ENCODE measurements around the gene MRPL36.
A peak's percentile ranks its signal among the peaks of the same experiment; 100 is the strongest.
"Not testable (repeated sequence)": the region's sequence is repeated elsewhere in the genome, so short reads cannot be mapped to it uniquely, and the experiment has no call there.

The MRPL36 gene

GRCh38 chr5:1815071-1815786 lies 15.6 kb upstream of the MRPL36 start:
- DNase-seq (ENCODE audit: low read depth), result no peak

GRCh38 chr5:1814183-1815020 lies 14.8 kb upstream of the MRPL36 start:
- no peak for DNase-seq (ENCODE audit: low read depth)

GRCh38 chr5:1810581-1811101 lies 11.0 kb upstream of the MRPL36 start:
- no peak for DNase-seq (ENCODE audit: low read depth)

- no peak for DNase-seq (ENCODE audit: low read depth)
Observed at GRCh38 chr5:1809416-1810035, 9.9 kb upstream of the MRPL36 start.

GRCh38 chr5:1808439-1808838 lies 8.8 kb upstream of the MRPL36 start:
- no peak for DNase-seq (ENCODE audit: low read depth)

GRCh38 chr5:1807451-1808185 lies 8.0 kb upstream of the MRPL36 start:
- DNase-seq (ENCODE audit: low read depth), result no peak

GRCh38 chr5:1806974-1807373 lies 7.3 kb upstream of the MRPL36 start:
- DNase-seq (ENCODE audit: low read depth), result no peak

- no peak for DNase-seq (ENCODE audit: low read depth)
Observed at GRCh38 chr5:1806199-1806598, 6.6 kb upstream of the MRPL36 start.

- DNase-seq (ENCODE audit: low read depth), result no peak
Observed at GRCh38 chr5:1805736-1806135, 6.1 kb upstream of the MRPL36 start.

GRCh38 chr5:1805326-1805725 lies 5.7 kb upstream of the MRPL36 start:
- DNase-seq (ENCODE audit: low read depth), result no peak

GRCh38 chr5:1804001-1804690 lies 4.5 kb upstream of the MRPL36 start:
- no peak for DNase-seq (ENCODE audit: low read depth)

- no peak for DNase-seq (ENCODE audit: low read depth)
Observed at GRCh38 chr5:1803192-1803591, 3.6 kb upstream of the MRPL36 start.

- DNase-seq (ENCODE audit: low read depth), result no peak
Observed at GRCh38 chr5:1801967-1802295, 2.3 kb upstream of the MRPL36 start.

GRCh38 chr5:1801222-1801966 lies 1.8 kb upstream of the MRPL36 start, which contains the start of gene NDUFS6:
TSS of gene NDUFS6 (plus strand) at chr5:1801407. CDS start at chr5:1801418, 11 bp downstream.
- peak; percentile 60 for DNase-seq (ENCODE audit: low read depth)

- no peak for DNase-seq (ENCODE audit: low read depth)
Observed at GRCh38 chr5:1800472-1801221, 1.0 kb upstream of the MRPL36 start.

- DNase-seq (ENCODE audit: low read depth), result no peak
Observed at GRCh38 chr5:1799110-1799601, 481 bp downstream of the MRPL36 start.

- not testable (repeated sequence) for DNase-seq (ENCODE audit: low read depth)
Observed at GRCh38 chr5:1798589-1798988, 1.0 kb downstream of the MRPL36 start.

GRCh38 chr5:1797855-1798254 lies 1.8 kb downstream of the MRPL36 start:
- no peak for DNase-seq (ENCODE audit: low read depth)

GRCh38 chr5:1797103-1797800 lies 2.4 kb downstream of the MRPL36 start:
- DNase-seq (ENCODE audit: low read depth), result no peak

Data from stimulated activated CD8-positive, alpha-beta memory T cell treated with anti-CD3 and anti-CD28 coated beads, Interleukin-12 subunit alpha, Interleukin-12 subunit beta, amount 100 ng/mL, for 1 hour (primary cell).